Fibroblast of villous mesenchyme (primary cell): ENCODE measurements around the gene ADRM1. TPM values are rescaled to one million over a fixed set of nuclear protein-coding genes. Genes with fewer than 3 reads are reported as not detected.
A peak's percentile ranks its signal among the peaks of the same experiment; 100 is the strongest.

Experiments used
- DNase-seq: peaks from one replicate; pipeline ENCODE4 v3.0.0-alpha.2; 2010; ENCODE audit warnings: low read depth
- H3K4me3 ChIP-seq: 2 replicates; pipeline ENCODE4 v1.5.1; 2011; ENCODE audit warnings: low read depth, mild to moderate bottlenecking, low read length
- total RNA-seq: library from RNA; depleted of rRNA; stranded (reverse); fragments of >200 nt; gene quantifications from 2 replicates; pipeline ENCODE4 v1.2.3, GENCODE V29; 2012
- TF ChIP-seq, protein P1 (sequence below): IDR thresholded peaks from 2 replicates; pipeline ENCODE4 v1.5.1; 2012; ENCODE audit warnings: low read depth, mild to moderate bottlenecking, low read length; ENCODE audit not compliant: insufficient read depth

The ADRM1 gene
- total RNA-seq, 1 donor, result 111 TPM

DNA sequence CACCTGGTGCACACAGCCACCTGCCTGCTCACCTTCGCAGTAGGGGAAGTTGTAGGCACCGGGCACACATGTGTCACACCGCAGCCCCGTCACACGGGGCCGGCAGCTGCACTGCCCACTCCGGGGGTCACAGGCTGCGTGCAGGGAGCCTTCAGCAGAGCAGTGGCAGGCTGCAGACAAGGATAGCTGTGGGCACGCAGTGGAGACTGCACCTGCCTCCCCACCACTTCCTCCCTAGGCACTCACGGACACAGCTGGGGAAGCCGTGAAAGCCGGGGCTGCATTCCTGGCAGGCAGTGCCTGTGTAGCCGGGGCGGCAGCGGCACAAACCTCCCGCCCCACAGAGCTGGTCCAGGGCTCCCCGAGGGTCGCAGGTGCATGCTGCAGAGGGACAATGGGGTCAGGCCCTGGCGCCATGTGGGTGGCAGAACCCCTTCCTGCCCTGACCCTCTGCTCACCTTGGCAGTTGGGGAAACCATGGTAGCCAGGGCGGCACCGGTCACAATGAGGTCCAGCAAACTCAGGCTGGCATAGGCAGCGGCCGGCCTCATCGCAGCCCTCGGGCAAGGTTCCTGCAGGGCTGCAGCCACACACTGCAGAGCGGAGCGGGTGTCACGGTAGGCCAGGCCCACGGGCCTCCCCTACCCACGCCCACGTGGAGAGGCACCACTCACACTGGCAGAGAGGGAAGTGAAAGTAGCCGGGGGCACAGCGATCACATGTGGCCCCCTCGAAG lies 34.9 kb downstream of the ADRM1 start:
- H3K4me3 ChIP-seq, result no peak overlapping the region
- DNase-seq, result no peak
- TF ChIP-seq, protein P1, sequence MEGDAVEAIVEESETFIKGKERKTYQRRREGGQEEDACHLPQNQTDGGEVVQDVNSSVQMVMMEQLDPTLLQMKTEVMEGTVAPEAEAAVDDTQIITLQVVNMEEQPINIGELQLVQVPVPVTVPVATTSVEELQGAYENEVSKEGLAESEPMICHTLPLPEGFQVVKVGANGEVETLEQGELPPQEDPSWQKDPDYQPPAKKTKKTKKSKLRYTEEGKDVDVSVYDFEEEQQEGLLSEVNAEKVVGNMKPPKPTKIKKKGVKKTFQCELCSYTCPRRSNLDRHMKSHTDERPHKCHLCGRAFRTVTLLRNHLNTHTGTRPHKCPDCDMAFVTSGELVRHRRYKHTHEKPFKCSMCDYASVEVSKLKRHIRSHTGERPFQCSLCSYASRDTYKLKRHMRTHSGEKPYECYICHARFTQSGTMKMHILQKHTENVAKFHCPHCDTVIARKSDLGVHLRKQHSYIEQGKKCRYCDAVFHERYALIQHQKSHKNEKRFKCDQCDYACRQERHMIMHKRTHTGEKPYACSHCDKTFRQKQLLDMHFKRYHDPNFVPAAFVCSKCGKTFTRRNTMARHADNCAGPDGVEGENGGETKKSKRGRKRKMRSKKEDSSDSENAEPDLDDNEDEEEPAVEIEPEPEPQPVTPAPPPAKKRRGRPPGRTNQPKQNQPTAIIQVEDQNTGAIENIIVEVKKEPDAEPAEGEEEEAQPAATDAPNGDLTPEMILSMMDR, result no peak

DNA sequence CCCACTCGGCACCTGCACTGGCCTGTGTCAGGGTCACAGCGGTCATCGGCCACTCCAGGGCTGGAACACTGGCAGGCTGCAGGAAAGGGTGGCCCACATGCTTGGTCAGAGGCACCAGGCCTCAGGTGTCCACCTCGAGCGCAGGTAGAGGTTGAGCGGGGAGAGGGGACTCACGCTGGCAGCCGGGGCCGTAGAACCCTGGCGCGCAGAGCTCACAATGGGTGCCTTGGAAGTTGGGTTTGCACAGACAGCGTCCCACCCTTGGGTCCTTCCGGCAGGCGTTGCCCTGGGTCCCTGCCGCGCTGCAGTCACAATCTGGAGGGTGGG lies 35.5 kb downstream of the ADRM1 start:
- TF ChIP-seq, protein P1, result no peak
- no peak for DNase-seq
- H3K4me3 ChIP-seq, result no peak overlapping the region

DNA sequence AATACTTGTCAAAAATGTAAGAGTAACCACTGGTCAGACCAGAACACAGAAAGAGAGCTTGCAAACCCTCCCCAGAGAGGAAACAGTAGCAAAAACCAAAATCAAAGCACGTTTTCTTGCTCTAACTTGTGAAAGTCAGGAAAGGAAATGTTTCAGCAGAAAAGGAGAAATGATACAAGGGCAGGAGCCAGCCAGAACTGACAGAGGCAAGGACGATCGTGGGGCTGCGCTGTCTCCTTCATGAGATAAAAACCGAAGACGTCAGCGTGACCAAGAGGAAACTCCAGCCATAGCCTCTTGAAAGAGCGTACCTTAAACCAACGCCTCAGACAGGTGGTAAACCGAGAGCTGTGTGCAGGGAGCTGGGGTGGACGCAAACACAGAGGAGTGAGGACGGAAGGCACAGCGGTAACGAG lies 36.9 kb downstream of the ADRM1 start:
- no peak overlapping the region for H3K4me3 ChIP-seq
- TF ChIP-seq, protein P1, result no peak
- DNase-seq, result no peak

DNA sequence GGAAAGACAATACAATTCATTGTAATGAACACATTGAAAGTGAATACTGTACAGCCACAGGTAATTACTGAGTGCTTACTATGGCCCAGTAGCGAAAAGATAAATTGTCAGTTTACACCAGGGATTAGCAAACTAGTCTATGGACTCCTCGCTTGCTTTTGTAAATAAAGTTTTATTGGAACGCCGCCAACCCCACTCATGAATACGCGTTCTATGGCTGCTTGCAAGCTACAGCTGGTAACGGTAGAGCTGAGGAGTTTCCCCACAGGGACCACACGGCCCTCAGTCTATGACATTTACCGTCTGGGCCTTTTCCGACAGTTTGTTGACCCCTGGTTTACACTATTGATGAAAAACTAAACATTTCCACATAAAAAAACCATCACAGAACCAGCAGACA lies 40.1 kb downstream of the ADRM1 start:
- DNase-seq, result no peak
- no peak overlapping the region for H3K4me3 ChIP-seq
- TF ChIP-seq, protein P1, result no peak

DNA sequence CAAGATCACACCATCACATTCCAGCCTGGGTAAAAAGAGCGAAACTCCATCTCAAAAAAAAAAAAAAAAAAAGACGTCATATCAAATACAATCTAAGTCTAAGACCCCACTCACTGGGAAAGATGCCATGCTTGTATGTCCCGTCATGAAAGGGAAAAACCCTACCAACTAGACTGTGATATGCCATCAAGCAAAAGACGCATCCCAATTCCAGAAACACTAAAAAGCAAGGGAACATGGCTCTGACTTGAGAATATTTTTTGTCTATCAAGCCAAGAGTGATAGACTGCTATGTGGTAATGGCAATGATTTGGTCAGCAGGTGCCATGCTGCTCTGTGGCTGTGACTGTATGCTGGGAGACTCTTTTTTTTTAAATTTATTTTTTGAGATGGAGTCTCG lies 41.3 kb downstream of the ADRM1 start:
- TF ChIP-seq, protein P1, result no peak
- no peak for DNase-seq
- H3K4me3 ChIP-seq, result no peak overlapping the region

DNA sequence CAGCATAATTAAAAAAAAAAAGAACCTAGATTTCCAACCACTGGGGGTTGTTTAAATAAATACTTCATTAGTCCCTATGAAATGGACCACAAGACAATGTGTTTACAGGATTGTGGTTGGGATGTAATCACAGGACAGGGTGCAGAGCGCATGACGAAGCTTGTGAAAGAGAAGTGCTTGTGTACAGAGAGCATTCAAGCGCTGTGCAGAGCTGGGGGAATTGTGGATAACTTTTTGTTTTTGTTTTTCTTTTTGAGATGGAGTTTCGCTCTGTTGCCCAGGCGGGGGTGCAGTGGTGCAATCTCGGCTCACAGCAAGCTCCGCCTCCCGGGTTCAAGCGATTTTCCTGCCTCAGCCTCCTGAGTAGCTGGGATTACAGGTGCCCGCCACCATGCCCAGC lies 42.0 kb downstream of the ADRM1 start:
- TF ChIP-seq, protein P1, result no peak
- DNase-seq, result peak; percentile 95
- H3K4me3 ChIP-seq, result no peak overlapping the region
